ENCODE data around the gene MTMR2.

DNA sequence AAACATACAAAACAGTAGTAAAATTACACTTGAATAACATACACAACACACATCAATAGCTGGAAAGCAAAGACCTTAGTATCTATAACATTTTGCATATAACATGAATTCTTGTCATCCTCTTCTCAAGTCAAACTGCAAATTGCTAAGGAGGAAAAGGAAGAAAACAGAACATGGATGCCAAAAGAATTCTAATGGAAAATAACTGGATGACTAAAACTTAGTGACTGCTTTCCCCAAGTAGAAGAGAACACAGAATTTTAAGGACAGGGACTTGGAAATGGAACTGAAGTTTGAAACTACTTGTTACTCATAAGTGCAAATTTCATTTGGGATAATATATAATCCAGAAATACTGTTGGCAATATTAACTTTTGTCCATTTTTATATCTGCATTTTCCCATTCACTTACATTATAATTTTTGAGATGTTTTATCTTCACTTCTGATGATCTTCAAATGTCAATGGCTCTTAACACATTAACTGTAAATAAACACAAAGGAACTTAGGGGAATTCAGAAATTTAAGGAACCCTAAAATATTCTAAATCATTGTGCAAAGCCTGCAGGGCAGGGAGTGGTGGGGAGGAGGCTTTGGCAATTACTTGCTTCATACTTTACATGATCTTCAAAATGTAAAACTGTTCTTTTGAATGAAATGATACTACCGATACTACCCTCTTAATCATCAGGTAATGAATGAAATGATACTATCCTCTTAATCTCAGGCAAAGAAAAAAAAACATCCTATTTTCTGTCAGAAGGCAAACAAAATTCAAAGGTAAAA lies 9.9 kb downstream of the MTMR2 start:
- TF ChIP-seq, protein P1, sequence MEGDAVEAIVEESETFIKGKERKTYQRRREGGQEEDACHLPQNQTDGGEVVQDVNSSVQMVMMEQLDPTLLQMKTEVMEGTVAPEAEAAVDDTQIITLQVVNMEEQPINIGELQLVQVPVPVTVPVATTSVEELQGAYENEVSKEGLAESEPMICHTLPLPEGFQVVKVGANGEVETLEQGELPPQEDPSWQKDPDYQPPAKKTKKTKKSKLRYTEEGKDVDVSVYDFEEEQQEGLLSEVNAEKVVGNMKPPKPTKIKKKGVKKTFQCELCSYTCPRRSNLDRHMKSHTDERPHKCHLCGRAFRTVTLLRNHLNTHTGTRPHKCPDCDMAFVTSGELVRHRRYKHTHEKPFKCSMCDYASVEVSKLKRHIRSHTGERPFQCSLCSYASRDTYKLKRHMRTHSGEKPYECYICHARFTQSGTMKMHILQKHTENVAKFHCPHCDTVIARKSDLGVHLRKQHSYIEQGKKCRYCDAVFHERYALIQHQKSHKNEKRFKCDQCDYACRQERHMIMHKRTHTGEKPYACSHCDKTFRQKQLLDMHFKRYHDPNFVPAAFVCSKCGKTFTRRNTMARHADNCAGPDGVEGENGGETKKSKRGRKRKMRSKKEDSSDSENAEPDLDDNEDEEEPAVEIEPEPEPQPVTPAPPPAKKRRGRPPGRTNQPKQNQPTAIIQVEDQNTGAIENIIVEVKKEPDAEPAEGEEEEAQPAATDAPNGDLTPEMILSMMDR (IDR thresholded peaks at IDR 0.05; ENCODE audit: insufficient read depth, low read depth, low read length) = no peak
- no peak for TF ChIP-seq EZH2 (IDR thresholded peaks at IDR 0.05; ENCODE audit: insufficient read depth, low read length)
